Measurements from ENCODE around the gene LRP2. TPM values are rescaled to one million over a fixed set of nuclear protein-coding genes. Genes with fewer than 3 reads are reported as not detected.

LRP2 gene
- total and polyA plus RNA-seq, 2 of the 8 experiments (the other 6 are each of a cell fraction or from before 2014, with no cell fraction given): 2.0 to 2.9 TPM

DNA sequence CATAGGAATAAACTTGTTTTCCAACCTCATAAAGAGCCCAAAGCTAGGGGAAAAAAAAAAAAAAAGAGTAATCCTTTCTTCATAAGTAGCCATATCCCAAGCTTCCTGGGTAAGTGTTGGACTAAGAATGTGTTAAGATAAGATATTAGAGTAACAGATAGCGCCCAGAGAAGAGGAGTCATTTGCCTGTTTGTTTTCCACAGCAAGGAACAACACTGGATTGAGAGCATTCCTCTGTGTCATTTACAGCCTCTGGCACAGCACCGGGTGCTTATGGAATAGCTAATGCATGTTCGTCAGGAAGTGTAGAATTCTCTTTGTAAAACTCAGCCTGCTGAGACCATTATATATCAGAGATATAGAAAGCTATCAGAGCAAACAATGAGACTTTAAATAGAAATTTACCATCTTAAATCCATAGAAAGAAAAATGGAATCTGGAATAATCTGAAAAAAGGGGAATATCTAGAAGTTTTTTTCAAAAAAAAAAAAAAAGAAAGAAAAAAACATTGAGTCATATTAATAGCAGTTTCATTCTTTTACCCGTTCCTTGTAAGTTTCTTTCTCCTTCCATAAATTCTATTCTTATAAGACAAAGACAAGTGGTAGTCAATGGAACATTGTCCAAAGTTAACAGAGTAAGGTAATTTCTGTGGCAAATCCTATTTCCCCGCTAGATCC, 37.6 kb downstream of the LRP2 start (continued):
- no peak for TF ChIP-seq TBP (IDR thresholded peaks at IDR 0.05; ENCODE audit: low read depth, low read length)
- TF ChIP-seq EP300 (IDR thresholded peaks at IDR 0.05; ENCODE audit: borderline replicate concordance in 1 of 2, low read depth in 2 of 2, low read length in 2 of 2): no peak
- no peak for TF ChIP-seq CHD2 (IDR thresholded peaks at IDR 0.05; ENCODE audit: low read length)
- TF ChIP-seq SIX5 (IDR thresholded peaks at IDR 0.05; ENCODE audit: low read depth, low read length): no peak
- no peak for TF ChIP-seq EGR1 (IDR thresholded peaks at IDR 0.05; ENCODE audit: borderline replicate concordance, low read depth, low read length)
- no peak for TF ChIP-seq SIRT6 (IDR thresholded peaks at IDR 0.05; ENCODE audit: low read length)
- TF ChIP-seq PHF8 (conservative IDR thresholded peaks at IDR 0.05; ENCODE audit: low read depth, low read length): no peak

All from H1 (cell line).